OCI-LY3 (cell line): ENCODE measurements around the gene EIF4E3.

Source experiments
- EZH2phosphoT487 ChIP-seq: fragments of 200-600 bp; shearing (Covaris generic); IDR thresholded peaks from 2 replicates; pipeline ENCODE4 v1.6.1; 2018; ENCODE audit warnings: antibody characterized with exemption, mixed run types, low read depth
- TF ChIP-seq, protein P1 (sequence below): fragments of 200-600, 300-600 bp; sonication (generic); IDR thresholded peaks from 2 replicates; pipeline ENCODE4 v1.5.1; 2014; ENCODE audit warnings: antibody characterized with exemption, low read length, low read depth

- TF ChIP-seq, protein P1, sequence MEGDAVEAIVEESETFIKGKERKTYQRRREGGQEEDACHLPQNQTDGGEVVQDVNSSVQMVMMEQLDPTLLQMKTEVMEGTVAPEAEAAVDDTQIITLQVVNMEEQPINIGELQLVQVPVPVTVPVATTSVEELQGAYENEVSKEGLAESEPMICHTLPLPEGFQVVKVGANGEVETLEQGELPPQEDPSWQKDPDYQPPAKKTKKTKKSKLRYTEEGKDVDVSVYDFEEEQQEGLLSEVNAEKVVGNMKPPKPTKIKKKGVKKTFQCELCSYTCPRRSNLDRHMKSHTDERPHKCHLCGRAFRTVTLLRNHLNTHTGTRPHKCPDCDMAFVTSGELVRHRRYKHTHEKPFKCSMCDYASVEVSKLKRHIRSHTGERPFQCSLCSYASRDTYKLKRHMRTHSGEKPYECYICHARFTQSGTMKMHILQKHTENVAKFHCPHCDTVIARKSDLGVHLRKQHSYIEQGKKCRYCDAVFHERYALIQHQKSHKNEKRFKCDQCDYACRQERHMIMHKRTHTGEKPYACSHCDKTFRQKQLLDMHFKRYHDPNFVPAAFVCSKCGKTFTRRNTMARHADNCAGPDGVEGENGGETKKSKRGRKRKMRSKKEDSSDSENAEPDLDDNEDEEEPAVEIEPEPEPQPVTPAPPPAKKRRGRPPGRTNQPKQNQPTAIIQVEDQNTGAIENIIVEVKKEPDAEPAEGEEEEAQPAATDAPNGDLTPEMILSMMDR, result no peak
- TF ChIP-seq EZH2phosphoT487, result no peak
These were observed 52.9 kb downstream of the EIF4E3 start for GRCh38 chr3:71672340-71672739.
